GM19023 (cell line): ENCODE measurements around the gene NRCAM.
A peak's percentile ranks its signal among the peaks of the same experiment; 100 is the strongest.

Source experiments
- ATAC-seq: cut with Tn5 transposase; IDR thresholded peaks from one replicate; pipeline ENCODE4 v1.9.1; 2021; ENCODE audit warnings: mild to moderate bottlenecking, moderate library complexity; ENCODE audit not compliant: unreplicated experiment

Gene NRCAM

GRCh38 chr7:108252177-108252576, 204.1 kb downstream of the NRCAM start:
- no peak for ATAC-seq

- no peak for ATAC-seq
Observed at GRCh38 chr7:108251700-108252099, 204.5 kb downstream of the NRCAM start.

GRCh38 chr7:108249453-108249852, 206.8 kb downstream of the NRCAM start:
- no peak for ATAC-seq

- no peak for ATAC-seq
Observed at GRCh38 chr7:108248821-108249220, 207.4 kb downstream of the NRCAM start.

- ATAC-seq, result no peak
Observed at GRCh38 chr7:108248418-108248817, 207.8 kb downstream of the NRCAM start.

GRCh38 chr7:108247614-108248013, 208.6 kb downstream of the NRCAM start:
- no peak for ATAC-seq

- peak; percentile 74 for ATAC-seq
Observed at GRCh38 chr7:108246227-108246837, 209.9 kb downstream of the NRCAM start.

- ATAC-seq, result no peak
Observed at GRCh38 chr7:108245523-108246226, 210.6 kb downstream of the NRCAM start.

- ATAC-seq, result no peak
Observed at GRCh38 chr7:108244110-108244509, 212.1 kb downstream of the NRCAM start.

GRCh38 chr7:108239501-108240225, 216.6 kb downstream of the NRCAM start:
- ATAC-seq, result no peak

- ATAC-seq, result no peak
Observed at GRCh38 chr7:108236681-108237415, 219.4 kb downstream of the NRCAM start.

GRCh38 chr7:108235451-108236061, 220.7 kb downstream of the NRCAM start:
- no peak for ATAC-seq

- ATAC-seq, result no peak
Observed at GRCh38 chr7:108234971-108235450, 221.2 kb downstream of the NRCAM start.

GRCh38 chr7:108234281-108234680, 222.0 kb downstream of the NRCAM start:
- ATAC-seq, result no peak

GRCh38 chr7:108232076-108232475, 224.2 kb downstream of the NRCAM start:
- ATAC-seq, result no peak

GRCh38 chr7:108231221-108231620, 225.0 kb downstream of the NRCAM start:
- no peak for ATAC-seq

- ATAC-seq, result no peak
Observed at GRCh38 chr7:108227366-108227765, 228.9 kb downstream of the NRCAM start.

- no peak for ATAC-seq
Observed at GRCh38 chr7:108226816-108227299, 229.4 kb downstream of the NRCAM start.

GRCh38 chr7:108225531-108226181, 230.6 kb downstream of the NRCAM start:
- no peak for ATAC-seq

- ATAC-seq, result no peak
Observed at GRCh38 chr7:108224387-108224786, 231.8 kb downstream of the NRCAM start.
